ENCODE data around the gene EID1.

DNA sequence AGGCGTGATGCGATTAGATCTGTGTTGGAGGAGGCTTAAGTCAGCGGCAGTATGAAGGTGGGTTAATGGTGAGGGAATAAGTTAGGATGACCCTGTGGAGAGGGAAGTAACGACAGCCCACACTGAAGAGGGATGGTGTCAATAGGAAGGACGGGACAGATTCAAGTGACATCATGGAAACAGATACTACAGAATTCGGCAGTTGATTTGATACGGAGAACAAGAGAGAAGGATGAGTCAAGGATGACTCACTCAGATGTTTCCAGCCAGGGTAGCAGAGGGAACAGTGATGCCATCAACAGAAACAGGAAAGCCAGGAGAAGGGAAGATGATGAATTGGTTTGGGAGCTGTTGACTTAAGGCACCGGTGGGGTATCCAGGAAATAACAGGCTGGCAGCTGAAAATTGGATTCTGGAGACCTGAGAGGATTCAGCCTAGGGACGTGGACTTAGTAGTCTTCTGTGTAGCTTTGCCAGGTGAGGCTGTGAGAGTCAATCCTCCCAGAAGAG is 47.8 kb downstream of the EID1 start:
- TF ChIP-seq POLR2AphosphoS5 (IDR thresholded peaks at IDR 0.05; ENCODE audit: low read depth, low read length), result no peak
- TF ChIP-seq POLR2A (IDR thresholded peaks at IDR 0.05; ENCODE audit: low read depth, low read length), result no peak
- TF ChIP-seq TAF1 (IDR thresholded peaks at IDR 0.05; ENCODE audit: borderline replicate concordance, low read depth, low read length), result no peak
